Glutamatergic neuron (in vitro differentiated cells): ENCODE data around the gene RASGEF1B. TPM values are rescaled to one million over a fixed set of nuclear protein-coding genes. Genes with fewer than 3 reads are reported as not detected.

Experiments used
- DNase-seq: peaks from one replicate; pipeline ENCODE4 v3.0.0; 2022
- H3K27ac Mint-ChIP-seq: one replicate; pipeline ENCODE4 v1.8.0; 2020; ENCODE audit warnings: mild to moderate bottlenecking, mixed read lengths, inconsistent platforms; ENCODE audit not compliant: unreplicated experiment
- H3K27me3 Mint-ChIP-seq: one replicate; pipeline ENCODE4 v1.8.0; 2020; ENCODE audit warnings: mild to moderate bottlenecking, moderate library complexity, mixed read lengths, inconsistent platforms; ENCODE audit not compliant: unreplicated experiment
- H3K36me3 Mint-ChIP-seq: one replicate; pipeline ENCODE4 v1.8.0; 2020; ENCODE audit warnings: mild to moderate bottlenecking, mixed read lengths, inconsistent platforms; ENCODE audit not compliant: unreplicated experiment
- H3K4me1 Mint-ChIP-seq: one replicate; pipeline ENCODE4 v1.8.0; 2020; ENCODE audit warnings: mild to moderate bottlenecking, low read depth, mixed read lengths, inconsistent platforms; ENCODE audit not compliant: unreplicated experiment
- H3K4me3 Mint-ChIP-seq: one replicate; pipeline ENCODE4 v1.8.0; 2020; ENCODE audit warnings: mild to moderate bottlenecking, mixed read lengths, inconsistent platforms; ENCODE audit not compliant: unreplicated experiment
- H3K9me3 Mint-ChIP-seq: one replicate; pipeline ENCODE4 v1.8.0; 2020; ENCODE audit warnings: mild to moderate bottlenecking, moderate library complexity, mixed read lengths, inconsistent platforms; ENCODE audit not compliant: unreplicated experiment
- CTCF ChIP-seq: fragments of 200-600 bp; sonication (generic); IDR thresholded peaks from one replicate; pipeline ENCODE4 v1.5.0; 2021; ENCODE audit not compliant: partially characterized antibody, unreplicated experiment
- total RNA-seq: library from RNA; stranded (reverse); fragmentation: NEBNext Ultra II Directional; extraction: Animal tissue kit (Norgen Biotek cat#: 25700); gene quantifications from one replicate; pipeline ENCODE4 v1.2.1, GENCODE V29; 2021; ENCODE audit not compliant: unreplicated experiment

RASGEF1B gene
- total RNA-seq, 1 donor from 2014 or later, result 108 TPM

- Mint-ChIP-seq H3K4me3 (no peak overlapping the region), H3K27me3 (peaks cover 2% of the 10 kb centered on the region), H3K9me3 (peaks cover 3% of the 10 kb centered on the region), H3K4me1 (peaks cover 16% of the 10 kb centered on the region), H3K36me3 (peaks cover 14% of the 10 kb centered on the region), H3K27ac (peak overlapping the region; percentile 24)
- TF ChIP-seq CTCF, result no peak
- DNase-seq, result no peak
These were observed 44.3 kb downstream of the RASGEF1B start for GRCh38 chr4:81427344-81427821.

GRCh38 chr4:81426770-81427289, 44.9 kb downstream of the RASGEF1B start:
- Mint-ChIP-seq H3K36me3 (peaks cover 14% of the 10 kb centered on the region), H3K27me3 (peaks cover 2% of the 10 kb centered on the region), H3K4me1 (peaks cover 16% of the 10 kb centered on the region), H3K9me3 (peaks cover 3% of the 10 kb centered on the region), H3K27ac (no peak overlapping the region), H3K4me3 (no peak overlapping the region)
- no peak for DNase-seq
- TF ChIP-seq CTCF, result no peak

- peaks cover 14% of the 10 kb centered on the region for H3K36me3 Mint-ChIP-seq
- H3K9me3 Mint-ChIP-seq, result peaks cover 3% of the 10 kb centered on the region
- no peak overlapping the region for H3K4me3 Mint-ChIP-seq
- H3K27me3 Mint-ChIP-seq, result peaks cover 2% of the 10 kb centered on the region
- peak overlapping the region; percentile 62 for H3K27ac Mint-ChIP-seq
- no peak for TF ChIP-seq CTCF
- no peak for DNase-seq
- H3K4me1 Mint-ChIP-seq, result peaks cover 16% of the 10 kb centered on the region
These were observed 46.6 kb downstream of the RASGEF1B start for GRCh38 chr4:81424816-81425755.

- H3K36me3 Mint-ChIP-seq, result peaks cover 10% of the 10 kb centered on the region
- H3K27me3 Mint-ChIP-seq, result no peaks in the 10 kb centered on the region
- no peak overlapping the region for H3K4me3 Mint-ChIP-seq
- no peaks in the 10 kb centered on the region for H3K9me3 Mint-ChIP-seq
- no peak for TF ChIP-seq CTCF
- H3K27ac Mint-ChIP-seq, result no peak overlapping the region
- DNase-seq, result no peak
- peaks cover 16% of the 10 kb centered on the region for H3K4me1 Mint-ChIP-seq
These were observed 47.4 kb downstream of the RASGEF1B start for GRCh38 chr4:81424336-81424735.

GRCh38 chr4:81422595-81422994, 49.1 kb downstream of the RASGEF1B start:
- H3K4me1 Mint-ChIP-seq, result peaks cover 10% of the 10 kb centered on the region
- H3K36me3 Mint-ChIP-seq, result peaks cover 3% of the 10 kb centered on the region
- no peaks in the 10 kb centered on the region for H3K9me3 Mint-ChIP-seq

More at GRCh38 chr4:81422595-81422994, 49.1 kb downstream of the RASGEF1B start:
- H3K27me3 Mint-ChIP-seq, result peaks cover 5% of the 10 kb centered on the region
- no peak for TF ChIP-seq CTCF
- DNase-seq, result no peak
- no peak overlapping the region for H3K27ac Mint-ChIP-seq
- no peak overlapping the region for H3K4me3 Mint-ChIP-seq
